Measurements from ENCODE around the gene CEBPG.
A peak's percentile ranks its signal among the peaks of the same experiment; 100 is the strongest.

CEBPG gene

GRCh38 chr19:33373453-33374235 is at the start of gene CEBPG:
CEBPG (plus strand) TSS chr19:33373709; CDS start chr19:33379240, 5,531 bp downstream.
- peak; percentile 94 for DNase-seq

DNA sequence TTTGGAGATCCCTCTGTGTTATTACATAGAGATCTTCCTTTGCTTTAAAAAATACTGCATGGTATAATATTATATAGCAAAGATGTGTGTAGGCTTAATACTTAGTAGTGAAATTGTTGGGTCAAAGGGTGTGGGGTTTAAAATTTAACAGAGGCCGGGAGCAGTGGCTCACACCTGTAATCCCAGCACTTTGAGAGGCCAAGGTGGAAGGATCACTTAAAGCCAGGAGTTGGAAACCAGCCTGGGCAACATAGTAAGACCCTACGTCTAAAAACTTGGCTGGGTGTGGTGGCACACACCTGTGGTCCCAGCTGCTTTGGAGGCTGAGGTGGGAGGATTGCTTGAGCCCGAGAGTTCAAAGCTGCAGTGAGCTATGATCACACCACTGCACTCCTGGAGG is 48.9 kb upstream of the CEBPG start:
- no peak for DNase-seq

DNA sequence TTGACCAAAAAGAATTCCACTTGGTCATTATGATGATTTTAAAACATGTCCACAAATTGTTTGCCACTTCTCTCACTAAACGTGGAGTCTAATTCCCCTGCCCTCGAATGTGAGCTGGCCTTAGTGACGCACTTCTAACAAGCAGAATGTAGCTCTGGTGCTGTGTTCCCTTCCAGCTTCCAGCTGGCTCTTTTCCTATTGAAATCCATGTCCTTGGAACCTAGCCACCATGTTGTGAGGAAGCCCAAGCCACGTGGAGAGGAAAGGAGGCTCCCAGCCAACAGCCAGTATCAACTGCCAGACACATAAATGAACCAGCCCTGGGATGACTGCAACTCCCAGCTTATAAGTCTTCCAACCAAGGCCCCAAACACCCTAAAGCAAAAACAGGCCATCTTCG is 47.6 kb upstream of the CEBPG start:
- no peak for DNase-seq

GRCh38 chr19:33329060-33329459 is 44.4 kb upstream of the CEBPG start:
- DNase-seq = no peak

- DNase-seq = no peak
These were observed 43.8 kb upstream of the CEBPG start for GRCh38 chr19:33329736-33330135.

- DNase-seq = no peak
These were observed 41.3 kb upstream of the CEBPG start for GRCh38 chr19:33332248-33332647.

DNA sequence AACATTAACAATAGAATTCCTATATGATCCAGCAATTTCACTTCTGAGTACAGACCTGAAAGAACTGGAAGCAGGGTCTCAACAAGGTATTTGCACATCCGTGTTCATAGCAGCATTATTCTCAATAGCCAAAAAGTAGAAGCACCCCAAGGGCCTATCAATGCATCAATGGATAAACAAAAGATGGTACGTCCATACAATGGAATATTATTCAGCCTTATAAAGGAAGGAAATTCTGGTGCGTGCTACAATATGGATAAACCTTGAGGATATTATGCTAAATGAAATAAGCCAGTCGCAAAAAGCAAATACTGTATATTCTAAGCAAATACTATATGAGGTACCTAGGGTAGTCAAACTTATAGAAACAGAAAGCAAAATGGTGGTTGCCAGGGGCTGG is 40.4 kb upstream of the CEBPG start:
- DNase-seq = no peak

DNA sequence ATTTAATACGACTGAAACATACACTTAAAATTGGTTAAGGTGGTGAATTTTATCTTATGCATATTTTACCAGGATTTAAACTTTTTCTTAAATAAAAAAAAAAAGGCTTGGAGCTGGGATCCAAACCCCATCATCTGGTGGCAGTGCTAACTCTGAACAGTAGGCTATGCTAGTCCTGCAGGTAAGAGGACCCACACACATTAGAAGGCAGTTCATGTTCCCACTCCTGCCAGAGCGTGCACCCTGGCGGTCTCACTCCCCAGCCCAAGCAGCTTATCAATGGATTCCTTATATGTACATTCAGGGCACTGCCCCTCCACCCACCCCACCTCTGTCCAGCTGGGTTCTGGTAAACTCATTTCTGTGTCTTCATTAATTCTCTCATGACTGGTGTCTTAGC is 39.9 kb upstream of the CEBPG start:
- DNase-seq = no peak

DNA sequence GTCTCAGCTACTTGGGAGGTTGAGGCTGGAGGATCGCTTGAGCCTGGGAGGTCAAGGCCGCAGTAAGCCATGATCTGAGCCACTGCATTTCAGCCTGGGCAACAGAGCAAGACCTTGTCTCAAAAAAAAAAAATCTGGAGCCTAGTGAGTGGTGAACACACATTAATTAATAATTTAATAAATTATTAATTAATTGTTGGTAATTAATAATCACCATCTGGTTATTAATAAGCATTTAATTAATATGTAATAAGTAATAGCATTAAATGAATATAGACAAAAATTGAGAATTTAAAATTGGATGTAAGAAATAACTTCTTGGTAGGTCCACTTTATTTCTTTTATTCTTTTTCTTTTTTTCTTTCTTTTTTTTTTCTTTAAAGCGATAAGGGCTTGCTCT is 39.2 kb upstream of the CEBPG start:
- DNase-seq = no peak

DNA sequence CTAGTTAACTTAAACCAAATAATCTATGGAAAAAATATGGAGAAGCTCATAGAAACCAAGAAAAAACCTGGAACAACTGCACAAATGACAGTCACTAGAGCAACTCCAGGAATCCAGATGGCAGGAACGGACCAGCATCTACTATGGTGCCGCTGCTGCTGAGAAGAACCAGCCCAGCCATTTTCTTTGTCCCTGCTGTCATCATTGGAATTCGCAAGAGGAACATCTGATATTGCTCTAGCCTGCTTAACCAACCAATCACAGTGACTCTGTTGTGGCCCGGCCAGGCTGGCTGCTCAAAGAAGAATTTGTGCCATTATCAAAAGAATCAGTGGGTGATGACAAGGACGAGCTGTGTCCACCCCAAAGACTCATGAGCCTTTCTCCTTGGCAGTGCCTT is 38.1 kb upstream of the CEBPG start:
- DNase-seq = no peak

DNA sequence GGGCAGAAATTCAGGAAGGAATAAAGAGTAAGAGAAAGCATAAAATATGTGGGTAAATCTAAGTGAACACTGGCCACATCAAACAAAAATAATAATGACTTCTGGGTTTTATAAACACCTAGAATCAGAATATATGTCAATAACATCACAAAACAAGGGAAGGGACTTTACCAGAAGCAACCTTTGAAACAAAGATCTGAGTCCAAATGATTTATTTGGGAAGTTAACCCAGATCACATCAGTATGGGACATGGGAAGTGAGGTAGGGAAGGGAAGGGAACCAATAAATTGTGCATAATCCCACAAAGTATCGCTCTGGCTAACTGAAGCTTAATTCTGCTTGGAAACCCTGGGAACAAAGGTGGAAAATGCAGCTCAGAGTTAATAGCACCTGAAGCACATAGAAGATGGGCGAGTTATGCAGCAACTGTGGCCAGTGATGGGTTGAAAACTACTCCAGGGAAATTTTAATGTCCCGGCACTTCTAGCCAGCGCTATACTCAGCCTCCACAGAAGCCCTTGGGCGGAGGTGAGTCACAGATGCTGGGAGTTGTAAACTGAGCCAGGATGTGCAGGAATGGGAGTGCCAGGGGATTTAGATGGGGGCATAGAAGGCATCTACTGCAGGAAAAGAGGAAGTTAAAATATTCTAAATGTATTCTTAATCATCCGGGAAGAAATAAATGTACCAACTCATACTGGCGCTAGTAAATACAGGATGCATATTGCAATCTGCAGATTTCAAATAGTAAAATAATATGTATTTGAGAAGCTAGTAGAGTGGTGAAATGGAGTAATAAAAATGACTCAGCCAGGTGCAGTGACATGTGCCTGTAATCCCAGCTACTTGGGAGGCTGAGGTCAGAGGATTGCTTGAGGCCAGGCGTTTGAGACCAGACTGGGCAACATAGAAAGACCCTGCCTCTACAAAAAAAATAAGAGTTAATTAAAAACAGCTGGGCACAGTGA is 34.2 kb upstream of the CEBPG start:
- no peak for DNase-seq

DNA sequence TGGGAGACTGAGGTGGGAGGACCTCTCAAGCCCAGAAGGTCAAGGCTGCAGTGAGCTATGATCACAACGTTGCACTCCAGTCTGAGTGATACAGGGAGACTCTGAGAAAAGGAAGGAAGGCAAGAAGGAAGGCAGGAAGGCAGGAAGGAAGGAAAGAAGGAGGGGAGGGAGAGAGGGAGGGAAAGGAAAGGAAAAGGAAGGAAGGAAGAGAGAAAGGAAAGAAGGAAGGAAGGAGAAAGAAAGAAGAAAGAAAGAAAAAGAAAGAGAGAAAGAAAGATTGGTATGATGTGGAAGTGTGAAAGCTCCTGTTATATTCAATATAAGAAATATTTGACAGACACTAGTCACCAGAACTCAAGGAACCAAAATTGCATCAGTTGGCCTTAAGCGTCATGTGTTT is 32.5 kb upstream of the CEBPG start:
- no peak for DNase-seq

- DNase-seq = no peak
These were observed 30.2 kb upstream of the CEBPG start for GRCh38 chr19:33343301-33343700.

- DNase-seq = no peak
These were observed 29.5 kb upstream of the CEBPG start for GRCh38 chr19:33343859-33344572.

DNA sequence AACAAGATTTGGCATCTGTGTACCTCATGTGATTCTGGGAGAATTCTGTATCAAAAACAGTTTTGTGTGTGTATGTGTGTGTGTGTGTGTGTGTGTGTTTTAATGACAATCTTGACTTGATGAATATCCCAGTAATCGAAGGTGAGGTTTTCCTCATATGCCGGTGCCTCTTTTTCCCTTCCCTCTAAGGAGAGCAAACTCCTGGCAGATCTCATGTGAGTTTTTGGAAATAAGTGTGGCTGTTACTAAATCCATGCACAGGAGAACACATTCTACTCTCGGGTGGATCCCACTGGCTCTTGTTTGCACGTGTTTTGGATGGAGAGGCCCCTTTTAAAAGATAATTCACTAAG is 29.0 kb upstream of the CEBPG start:
- DNase-seq = no peak

DNA sequence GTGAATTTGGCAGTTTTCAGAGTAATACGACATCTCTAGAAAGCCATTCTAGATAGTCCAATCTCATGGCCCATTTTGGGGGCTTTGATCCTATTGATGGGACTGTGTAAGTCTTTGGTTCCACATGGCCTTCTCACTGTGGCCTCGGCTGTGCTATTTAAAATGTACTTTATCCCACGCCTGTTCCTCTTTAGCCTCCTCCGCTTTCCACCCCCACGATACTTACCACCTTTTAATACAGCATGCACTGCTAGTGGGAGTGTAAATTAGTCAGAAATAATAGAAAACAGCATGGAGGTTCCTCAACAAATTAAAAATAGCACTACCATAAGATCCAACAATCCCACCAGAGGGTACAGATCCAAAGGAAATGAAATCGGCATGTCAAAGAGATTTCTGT is 28.3 kb upstream of the CEBPG start:
- DNase-seq = no peak

GRCh38 chr19:33346665-33347064 is 26.8 kb upstream of the CEBPG start:
- DNase-seq = no peak

GRCh38 chr19:33347300-33347699 is 26.2 kb upstream of the CEBPG start:
- DNase-seq = no peak

DNA sequence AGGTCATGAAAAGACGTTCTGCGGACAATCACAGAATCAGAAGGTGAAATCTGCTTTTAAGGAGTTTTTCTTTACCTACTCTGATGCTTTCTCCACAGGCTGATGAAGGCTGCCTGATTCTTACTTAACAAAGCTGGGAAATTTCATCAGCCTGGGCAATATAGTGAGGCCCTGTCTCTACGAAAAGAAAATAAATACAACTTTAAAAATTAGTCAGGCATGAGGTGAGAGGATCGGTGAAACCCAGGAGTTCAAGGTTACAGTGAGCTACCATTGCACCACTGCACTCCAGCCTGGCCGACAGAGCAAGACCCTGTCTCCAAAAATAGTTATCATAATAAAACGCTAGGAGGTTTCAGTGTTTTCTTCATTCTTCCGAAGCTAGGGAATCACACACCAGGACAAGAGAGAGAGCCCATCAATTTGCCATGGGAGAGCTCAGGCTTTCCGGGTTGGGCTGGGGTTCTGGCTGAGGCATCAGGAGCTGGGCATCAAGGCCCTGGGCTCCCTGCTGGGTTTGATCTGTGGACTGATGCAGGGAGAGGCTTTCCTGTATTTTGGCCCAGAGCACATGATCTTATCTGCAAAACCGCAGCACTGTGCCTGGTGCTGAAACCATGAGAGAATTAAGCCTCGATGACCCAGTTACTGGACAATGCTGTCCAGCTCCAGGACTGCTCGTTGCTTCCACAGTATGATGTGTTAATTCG is 25.1 kb upstream of the CEBPG start:
- DNase-seq = no peak

- no peak for DNase-seq
These were observed 23.9 kb upstream of the CEBPG start for GRCh38 chr19:33349319-33350289.

- no peak for DNase-seq
These were observed 22.8 kb upstream of the CEBPG start for GRCh38 chr19:33350538-33351309.
